Ramos (cell line): ENCODE results near the gene RIN3.

Source experiments
- in situ Hi-C: fragments of 300-500 bp; cut with MboI; formaldehyde crosslinking; loops from one replicate; pipeline ENCODE4 v1.14.3; 2022; ENCODE audit warnings: low sequenced_read_pairs; ENCODE audit not compliant: unreplicated experiment

RIN3 gene

DNA sequence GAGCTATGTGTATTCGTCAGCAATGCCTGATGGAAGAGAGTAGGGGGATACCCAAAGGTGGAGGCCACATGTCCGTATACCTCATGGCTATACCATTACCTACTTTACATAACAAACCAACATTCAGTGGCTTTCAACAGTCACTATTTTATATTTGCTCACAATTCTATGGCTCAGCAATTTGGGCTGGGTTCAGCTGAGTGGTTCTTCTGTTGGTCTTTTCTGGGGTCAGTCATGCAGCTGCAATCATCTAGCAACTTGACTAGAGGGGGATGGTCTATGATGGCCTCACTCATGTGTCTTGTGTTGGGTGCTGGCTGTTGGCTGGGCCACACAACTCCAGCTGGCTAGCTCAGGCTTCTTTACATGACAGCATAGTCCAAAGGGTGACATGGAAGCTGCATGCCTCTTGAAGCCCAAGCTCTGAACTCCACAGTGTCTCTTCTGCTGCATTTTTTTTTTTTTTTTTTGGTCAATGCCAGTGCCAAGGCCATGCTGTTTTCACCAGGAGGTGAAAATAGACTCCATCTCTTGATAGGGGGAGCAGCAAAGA, 53.7 kb downstream of the RIN3 start:
- in situ Hi-C loops: no loop called here

DNA sequence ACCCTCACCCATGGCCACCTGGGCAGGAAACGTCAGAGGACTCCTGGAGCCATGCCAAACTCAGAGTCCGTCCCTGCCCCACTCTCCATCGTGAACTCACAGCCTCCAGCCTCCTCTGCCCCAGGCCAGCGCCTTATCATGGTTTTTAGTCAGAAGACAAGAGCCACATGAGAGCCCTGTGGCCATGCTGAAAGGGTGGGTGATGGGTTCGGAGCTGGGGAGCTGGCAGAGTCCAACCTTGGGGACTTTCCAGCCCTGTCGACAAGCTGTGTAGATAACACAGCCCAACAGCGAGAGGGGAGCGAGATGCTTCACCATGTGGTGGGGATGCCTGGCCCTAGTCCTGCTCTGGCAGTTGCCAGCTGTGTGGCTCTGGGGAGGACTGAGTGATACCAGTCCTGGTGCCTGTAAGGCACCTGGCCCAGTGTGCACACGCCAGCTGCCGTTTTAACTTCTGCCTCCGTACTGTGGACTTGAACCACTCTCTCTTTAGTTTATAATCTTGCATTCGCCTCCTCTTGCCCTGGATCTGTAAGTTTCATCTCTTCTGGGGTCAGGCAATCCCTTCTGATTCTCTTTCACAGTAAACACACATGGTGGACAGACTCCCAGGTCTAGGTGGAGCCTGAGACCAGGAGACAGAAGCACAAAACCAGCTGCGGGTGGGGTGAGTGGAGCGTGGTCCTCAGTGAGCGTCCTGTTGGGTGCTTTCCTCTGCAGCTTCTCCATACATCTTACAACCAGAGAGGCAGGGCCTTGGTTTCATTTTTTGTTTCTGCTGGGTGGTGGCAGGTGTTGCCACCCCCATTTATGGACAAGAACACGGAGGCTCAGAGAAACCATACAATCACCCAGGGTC, 55.3 kb downstream of the RIN3 start:
- in situ Hi-C loops: no loop called here

- in situ Hi-C loops: no loop called here
These were observed 57.2 kb downstream of the RIN3 start for GRCh38 chr14:92570674-92571262.

GRCh38 chr14:92572050-92572449, 58.5 kb downstream of the RIN3 start:
- in situ Hi-C loops: no loop called here

GRCh38 chr14:92573761-92574498, 60.3 kb downstream of the RIN3 start:
- in situ Hi-C loops: no loop called here

- in situ Hi-C loops: no loop called here
These were observed 61.6 kb downstream of the RIN3 start for GRCh38 chr14:92575061-92575747.

DNA sequence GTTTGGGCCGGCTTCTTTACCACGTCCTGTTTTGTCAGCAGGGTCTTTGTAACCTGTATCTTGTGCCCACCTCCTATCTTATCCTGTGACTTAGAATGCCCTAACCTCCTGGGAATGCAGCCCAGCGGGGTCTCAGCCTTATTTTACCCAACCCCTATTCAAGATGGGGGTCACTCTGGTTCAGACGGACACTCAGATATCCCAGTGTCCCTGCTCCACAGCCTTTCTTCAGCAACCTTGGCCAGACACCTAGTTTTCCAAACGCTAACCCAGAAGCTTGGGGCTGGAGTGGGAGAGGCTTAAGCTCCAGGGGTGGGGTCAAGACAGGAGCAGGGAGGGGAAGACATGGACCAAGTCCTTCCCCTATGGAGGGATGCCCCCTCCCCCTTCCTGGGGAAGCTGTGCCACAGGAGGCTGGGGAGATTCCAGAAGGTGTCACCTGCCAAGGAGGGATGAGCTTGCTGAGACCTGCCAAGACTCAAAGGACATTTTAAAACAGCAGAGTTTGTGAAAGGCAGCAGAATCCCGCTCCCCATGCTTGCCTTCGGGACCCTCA, 62.2 kb downstream of the RIN3 start:
- in situ Hi-C loops: no loop called here

DNA sequence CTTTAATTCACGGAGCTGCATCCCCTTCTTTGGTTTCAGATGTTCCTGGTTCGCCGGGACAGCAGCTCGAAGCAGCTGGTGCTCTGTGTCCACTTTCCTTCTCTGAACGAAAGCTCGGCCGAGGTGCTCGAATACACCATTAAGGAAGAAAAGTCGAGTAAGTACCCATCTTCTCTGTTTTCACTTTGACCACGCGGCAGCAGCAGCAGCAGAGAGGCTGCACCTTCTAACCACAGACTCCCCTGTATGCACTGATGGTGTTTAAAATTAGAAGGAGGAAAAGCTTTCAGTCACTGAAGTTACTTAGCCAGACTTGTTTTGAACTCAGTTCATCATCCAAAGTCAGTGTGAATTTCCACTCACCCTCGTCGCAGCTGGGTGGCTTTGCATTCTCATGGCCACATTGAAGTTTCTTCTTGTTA, 63.8 kb downstream of the RIN3 start:
- in situ Hi-C loops: no loop called here

DNA sequence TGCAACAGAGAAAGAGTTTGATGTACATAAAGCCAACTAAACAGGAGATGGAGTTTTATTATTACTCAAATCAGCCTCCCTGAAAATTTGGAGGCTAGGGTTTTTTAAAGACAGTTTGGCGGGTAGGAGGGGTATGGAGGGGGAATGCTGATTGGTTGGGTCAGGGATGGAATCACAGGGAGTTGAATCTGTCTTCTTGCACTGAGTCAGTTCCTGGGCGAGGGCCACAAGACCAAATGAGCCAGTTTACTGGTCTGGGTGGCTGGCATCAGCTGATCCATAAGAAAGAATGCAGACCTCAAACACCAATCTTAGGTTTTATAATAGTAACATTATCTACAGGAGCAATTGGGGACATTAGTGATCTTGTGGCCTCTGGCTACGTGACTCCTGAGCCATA, 64.9 kb downstream of the RIN3 start:
- in situ Hi-C loops: no loop called here

DNA sequence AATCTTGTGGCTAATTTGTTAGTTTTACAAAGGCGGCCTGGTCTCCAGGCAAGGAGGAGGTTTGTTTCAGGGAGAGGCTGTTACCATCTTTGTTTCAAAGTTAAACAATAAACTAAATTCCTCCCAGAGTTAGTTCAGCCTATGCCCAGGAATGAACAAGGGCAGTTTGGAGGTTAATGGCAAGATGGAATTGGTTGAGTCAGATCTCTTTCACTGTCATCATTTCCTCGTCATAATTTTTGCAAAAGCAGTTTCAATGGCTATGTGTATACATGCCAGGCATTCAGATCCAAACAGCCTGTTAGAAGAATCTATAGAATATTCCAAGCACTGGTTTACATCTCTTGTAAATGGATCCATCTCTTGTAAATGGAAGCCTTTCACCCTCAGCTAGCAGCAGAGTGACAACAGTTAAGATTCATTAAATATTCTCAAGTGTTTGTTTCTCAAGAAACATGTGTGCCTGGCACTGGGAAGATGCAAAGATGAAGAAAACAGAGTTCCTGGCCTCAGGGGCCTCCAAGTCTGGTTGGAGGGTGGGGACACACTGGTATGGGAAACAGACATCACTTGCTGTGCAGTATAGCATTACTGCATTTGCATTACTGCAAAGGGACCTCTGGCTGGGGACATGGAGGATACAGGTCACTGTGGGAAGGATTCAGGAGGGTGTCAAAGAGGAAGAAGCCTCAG, 65.8 kb downstream of the RIN3 start:
- in situ Hi-C loops: no loop called here

DNA sequence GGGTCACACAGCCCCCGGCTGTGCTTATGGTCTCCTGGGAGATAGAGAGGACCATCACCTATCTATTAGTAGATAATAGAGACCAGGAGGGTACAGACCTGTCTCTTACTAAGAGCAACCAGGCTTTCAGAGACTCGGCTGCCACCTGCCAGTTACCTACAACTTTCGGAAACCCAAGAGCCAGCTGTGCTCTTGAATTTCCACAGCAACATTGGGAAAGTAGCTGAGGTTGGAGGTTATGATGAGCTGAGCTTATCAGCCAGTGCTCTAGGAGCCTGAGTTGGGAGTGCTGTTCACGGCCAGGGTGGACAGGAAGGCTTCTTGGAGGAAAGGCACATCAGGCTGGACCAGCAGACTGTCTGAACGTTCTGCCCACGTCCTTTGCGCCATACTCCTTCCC, 67.6 kb downstream of the RIN3 start:
- in situ Hi-C loops: no loop called here

DNA sequence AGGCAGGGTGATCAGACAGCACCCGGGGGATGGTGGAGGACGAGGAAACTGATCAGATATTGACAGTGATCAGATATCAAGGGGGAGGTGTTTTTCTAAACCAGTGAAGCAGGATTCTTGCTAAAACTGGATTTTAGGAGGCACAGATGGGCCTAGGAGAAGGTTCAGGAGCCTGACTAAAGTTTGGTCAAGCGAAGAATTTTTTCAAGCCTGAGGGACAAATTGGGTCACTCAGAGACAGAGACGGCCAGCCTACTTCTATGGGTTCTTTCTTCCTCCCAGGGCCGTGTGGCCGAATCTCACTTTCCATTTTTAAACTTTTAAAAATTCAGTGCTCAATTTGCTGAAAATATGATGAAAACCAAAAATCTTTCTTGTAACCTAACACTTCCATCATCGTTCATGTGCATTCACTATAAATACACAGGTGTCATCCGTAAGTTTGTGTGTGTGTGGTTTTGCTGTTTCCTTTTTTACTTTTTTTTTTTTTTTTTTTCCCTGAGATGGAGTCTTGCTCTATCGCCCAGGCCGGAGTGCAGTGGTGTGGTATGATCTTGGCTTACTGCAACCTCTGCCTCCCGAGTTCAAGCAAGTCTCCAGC, 68.5 kb downstream of the RIN3 start:
- in situ Hi-C loops: no loop called here

GRCh38 chr14:92582706-92583452, 69.3 kb downstream of the RIN3 start:
- in situ Hi-C loops: no loop called here

DNA sequence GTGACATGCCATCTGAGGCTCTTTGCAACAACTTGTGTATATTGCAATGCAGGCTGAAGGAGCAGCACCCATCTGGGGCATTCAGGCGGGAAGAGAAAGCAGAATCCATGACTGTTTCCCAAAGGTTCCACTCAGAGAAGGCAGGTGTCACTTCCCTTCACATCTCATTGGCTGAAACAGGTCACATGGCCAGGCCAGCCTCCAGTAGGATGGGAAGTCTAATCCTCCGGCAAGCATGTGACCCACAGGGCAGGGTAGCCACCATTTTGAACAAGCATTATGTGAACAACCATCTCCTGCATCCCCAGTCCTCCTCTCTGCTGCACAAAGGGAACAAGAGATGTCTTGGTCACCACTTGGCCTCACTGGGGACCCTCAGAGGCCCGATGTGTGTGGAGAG, 70.6 kb downstream of the RIN3 start:
- in situ Hi-C loops: no loop called here

DNA sequence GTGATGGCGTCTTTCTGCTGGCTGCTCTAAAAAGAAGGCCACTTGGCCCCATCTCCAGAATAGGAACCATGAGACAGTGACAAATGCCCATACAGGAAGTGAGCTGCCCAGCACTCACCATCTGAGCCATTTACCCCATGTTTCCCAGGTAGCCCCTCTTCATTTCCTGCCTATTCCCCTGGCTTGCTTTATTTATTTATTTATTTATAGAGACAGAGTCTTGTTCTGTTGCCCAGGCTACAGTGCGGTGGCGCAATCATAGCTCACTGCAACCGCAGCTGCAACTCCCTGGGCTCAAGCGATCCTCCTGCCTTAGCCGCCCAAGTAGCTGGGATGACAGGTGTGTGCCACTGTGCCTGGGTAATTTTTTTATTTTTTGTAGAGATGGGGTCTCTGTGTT, 71.2 kb downstream of the RIN3 start:
- in situ Hi-C loops: no loop called here

DNA sequence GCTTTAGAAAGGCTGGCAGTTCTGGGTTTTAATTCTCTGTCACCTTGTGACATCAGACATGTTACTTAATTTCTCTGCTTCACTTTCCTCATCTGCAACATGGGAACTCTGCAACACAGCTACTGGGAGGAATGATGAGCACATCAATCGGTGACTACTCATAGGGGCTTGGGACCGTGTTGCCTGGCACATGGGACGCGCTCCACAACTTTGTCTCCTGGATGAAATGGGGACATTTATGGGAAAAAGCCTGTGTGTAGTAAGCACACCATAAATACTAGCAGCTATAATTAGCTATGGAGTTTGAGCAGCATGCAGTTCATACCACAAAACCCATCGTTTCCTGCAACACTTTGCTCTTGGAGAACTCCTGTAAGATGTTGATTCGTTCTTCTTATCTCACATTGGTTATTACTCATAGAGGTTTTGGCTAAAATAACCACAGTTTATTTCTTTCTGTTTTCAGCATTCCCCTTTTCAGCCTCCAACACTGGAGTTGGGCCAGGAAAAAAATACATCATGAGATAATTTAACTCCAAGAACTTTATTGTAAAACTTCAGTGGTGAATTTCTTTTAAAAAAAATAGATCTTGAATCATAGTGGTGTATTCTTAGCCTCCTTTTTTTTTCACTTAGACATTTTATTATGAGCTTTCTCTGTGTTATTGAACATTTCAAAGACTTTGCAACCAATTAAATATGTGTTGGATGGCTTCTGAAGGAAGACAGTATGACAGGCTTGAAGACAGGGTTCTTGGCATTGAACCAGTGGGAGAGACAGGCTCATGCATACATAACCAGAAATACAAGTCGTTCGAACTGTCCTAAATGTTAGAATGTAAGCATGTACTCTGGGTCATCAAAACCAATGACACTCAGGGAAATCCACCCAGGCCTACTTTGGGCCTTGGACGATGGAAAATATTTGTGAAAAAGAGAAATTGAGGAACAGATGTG, 72.7 kb downstream of the RIN3 start:
- in situ Hi-C loops: no loop called here

DNA sequence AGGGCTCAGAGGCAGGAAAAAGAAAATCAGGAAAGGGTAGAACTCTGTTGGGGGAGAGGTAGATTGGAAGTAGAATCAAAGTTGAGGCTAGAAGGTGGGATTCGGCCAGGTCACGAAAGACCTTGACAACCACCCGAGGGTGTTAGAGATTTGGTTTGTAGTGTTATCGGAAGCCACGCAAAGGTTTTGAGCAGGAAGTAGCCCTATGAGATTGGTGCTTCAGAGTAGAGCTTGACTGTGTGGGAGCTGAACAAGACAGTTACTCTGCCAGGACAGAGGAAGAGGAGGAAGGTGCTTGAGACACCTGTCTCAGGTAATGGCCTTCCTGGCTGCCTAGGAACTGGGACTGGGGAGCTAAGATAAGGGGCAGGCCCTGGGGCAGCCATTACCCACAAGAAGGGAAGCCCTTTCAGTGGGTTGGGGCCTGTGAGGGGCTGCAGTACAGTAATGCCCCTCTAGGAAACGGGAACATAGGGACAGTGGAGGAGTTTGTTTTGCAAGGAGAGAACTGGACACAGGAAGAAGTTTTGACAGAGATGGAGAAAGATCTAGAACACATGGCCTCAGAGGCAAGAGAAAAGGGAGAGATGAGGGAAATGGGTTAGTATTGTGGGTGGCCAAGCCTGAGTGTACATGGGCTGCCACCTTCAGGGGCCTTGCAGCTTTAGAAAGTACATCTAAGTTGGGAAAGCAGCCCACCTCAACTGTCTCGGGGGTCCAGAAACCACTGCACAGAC, 73.5 kb downstream of the RIN3 start:
- in situ Hi-C loops: no loop called here
